Measurements from ENCODE around the gene FUT1. TPM values are rescaled to one million over a fixed set of nuclear protein-coding genes. Genes with fewer than 3 reads are reported as not detected.
A peak's percentile ranks its signal among the peaks of the same experiment; 100 is the strongest.

FUT1 gene
- total and polyA plus RNA-seq, 9 of the 15 experiments (the other 6 are each of a cell fraction or from before 2014, with no cell fraction given) = 2.3 to 18.5 (median 8.8) TPM

GRCh38 chr19:48739404-48740163, 12.9 kb downstream of the FUT1 start (continued):
- TF ChIP-seq TCF7L2 (IDR thresholded peaks at IDR 0.05; ENCODE audit: low read depth, low read length) (no peak), HNRNPLL (IDR thresholded peaks at IDR 0.05; ENCODE audit: low read depth, low read length, poor library complexity, severe bottlenecking) (peak; percentile 14), TAF9B (IDR thresholded peaks at IDR 0.05; ENCODE audit: partially characterized antibody) (no peak), ZBTB7A (IDR thresholded peaks at IDR 0.05; ENCODE audit: borderline replicate concordance, control insufficient read depth, low read depth, low read length) (peak; percentile 3; the same call in 1 of the 2 replicates), NUFIP1 (IDR thresholded peaks at IDR 0.05; ENCODE audit: partially characterized antibody) (no peak), EGR1 (conservative IDR thresholded peaks at IDR 0.05) (peak; percentile 89), SRSF3 (IDR thresholded peaks at IDR 0.05; ENCODE audit: insufficient read depth, low read length) (no peak), RREB1 (CRISPR knock-in tag; IDR thresholded peaks at IDR 0.05) (0 out of 2 replicates have a peak, but pooled peaks have one; percentile 4), ZNF830 (CRISPR knock-in tag; IDR thresholded peaks at IDR 0.05) (no peak), ZKSCAN8 (CRISPR knock-in tag; IDR thresholded peaks at IDR 0.05) (no peak), MNT (conservative IDR thresholded peaks at IDR 0.05) (peak; percentile 79 to 84), CREB3L1 (IDR thresholded peaks at IDR 0.05; ENCODE audit: borderline replicate concordance, low read depth) (0 out of 2 replicates have a peak, but pooled peaks have one; percentile 63), E2F4 (CRISPR knock-in tag; IDR thresholded peaks at IDR 0.05; ENCODE audit: low read depth) (no peak), LCOR (CRISPR knock-in tag; IDR thresholded peaks at IDR 0.05) (0 out of 2 replicates have a peak, but pooled peaks have one; percentile 12)

Measured in K562 (cell line).